Small intestine (tissue), 7 donors: ENCODE data around the gene SLC27A1. TPM values are rescaled to one million over a fixed set of nuclear protein-coding genes. Genes with fewer than 3 reads are reported as not detected.
"Not testable (repeated sequence)": the region's sequence is repeated elsewhere in the genome, so short reads cannot be mapped to it uniquely, and the experiment has no call there.

Source experiments
- DNase-seq, 2 donors: peaks; one replicate each; pipeline versions ENCODE4 v3.0.0 to v3.0.0-alpha.2; 2013
- FAIRE-seq: peaks from 2 replicates; lab custom pipeline; 2012; peaks lifted over from hg19 to GRCh38; lab: Jason Lieb, UNC
- H3K27ac ChIP-seq, 3 donors: one replicate each; pipeline ENCODE4 v1.5.1; 2013; ENCODE audit warnings: low read length in 2 of 3, mild to moderate bottlenecking in 2 of 3, control low read depth in 1 of 3, inconsistent platforms in 1 of 3, low read depth in 1 of 3, moderate library complexity in 1 of 3
- H3K27me3 ChIP-seq, 3 donors: one replicate each; pipeline ENCODE4 v1.6.1; 2013; ENCODE audit warnings: low read length in 3 of 3, inconsistent platforms in 1 of 3; ENCODE audit not compliant: control insufficient read depth in 3 of 3, insufficient read depth in 3 of 3
- H3K36me3 ChIP-seq, 3 donors: one replicate each; pipeline ENCODE4 v1.6.1; 2013; ENCODE audit warnings: low read length in 3 of 3, inconsistent platforms in 1 of 3, low read depth in 1 of 3, mild to moderate bottlenecking in 1 of 3, moderate library complexity in 1 of 3; ENCODE audit not compliant: control insufficient read depth in 3 of 3, insufficient read depth in 2 of 3
- H3K4me1 ChIP-seq, 3 donors: one replicate each; pipeline ENCODE4 v1.6.1; 2013; ENCODE audit warnings: low read length in 2 of 3, inconsistent platforms in 1 of 3, low read depth in 1 of 3, mild to moderate bottlenecking in 1 of 3, moderate library complexity in 1 of 3; ENCODE audit not compliant: control insufficient read depth in 3 of 3, insufficient read depth in 2 of 3
- H3K4me3 ChIP-seq, 3 donors: one replicate each; pipeline ENCODE4 v1.5.1; 2013; ENCODE audit warnings: low read length in 3 of 3, control low read depth in 1 of 3, inconsistent platforms in 1 of 3, low read depth in 1 of 3, mild to moderate bottlenecking in 1 of 3, moderate library complexity in 1 of 3
- H3K9me3 ChIP-seq, 2 donors: one replicate each; pipeline ENCODE4 v1.6.1; 2013; ENCODE audit warnings: low read depth in 1 of 2, low read length in 1 of 2; ENCODE audit not compliant: control insufficient read depth in 2 of 2, insufficient read depth in 1 of 2
- whole genome bisulfite sequencing, 3 donors: extraction: QIAGEN DNeasy Blood & Tissue Kit; methylation state at CpG; one replicate each; pipeline ENCODE4 v1.1.7; 2013; 5-methylcytosine and 5-hydroxymethylcytosine counted together
- polyA plus RNA-seq, 4 donors: library from polyadenylated mRNA; stranded (reverse) in 3 of 4; unstranded in 1 of 4; fragments of 200-250 nt in 3 of 4; fragments of 120-200 nt in 1 of 4; gene quantifications; one replicate each; pipeline versions ENCODE4 v1.2.1 to v1.2.3, GENCODE V29; 2013
- donor health status: healthy with polysubstance abuse.
- donor health status: control.
- donor health status: control.
- donor health status: Bipolar disorder and iron deficiency.
- donor health status: healthy.

The SLC27A1 gene
- polyA plus RNA-seq, 4 donors, result 0.22 to 5.5 (median 3.1) TPM

DNA sequence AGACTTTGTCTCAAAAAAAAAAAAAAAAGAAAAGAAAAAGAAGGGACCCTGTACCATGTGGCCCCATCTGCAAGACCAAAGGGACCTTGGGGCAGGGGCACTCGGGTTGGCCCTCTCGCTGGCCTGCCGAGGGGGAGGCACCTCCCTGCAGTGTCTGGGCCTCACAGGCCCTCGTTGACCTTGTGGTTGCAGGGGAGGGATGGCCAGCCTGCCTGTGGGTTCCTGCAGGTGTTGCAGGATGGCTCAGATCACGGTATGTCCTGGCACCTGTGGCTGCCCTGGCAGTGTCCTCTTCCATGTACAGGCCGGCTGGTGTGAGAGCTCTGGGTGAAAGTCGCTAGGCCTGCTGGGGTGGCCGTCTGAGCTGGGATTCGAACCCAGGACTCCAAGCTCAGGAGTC lies 36.4 kb downstream of the SLC27A1 start:
- Histone ChIP-seq H3K4me3 (no peak overlapping the region), H3K27ac (no peak overlapping the region), H3K27me3 (no peaks in the 10 kb centered on the region), H3K4me1 (peaks cover 0 to 7% (median 6%) of the 10 kb centered on the region in 3 donors), H3K36me3 (peaks cover 0 to 40% (median 0%) of the 10 kb centered on the region in 3 donors), H3K9me3 (no peaks in the 10 kb centered on the region)
- DNase-seq, result no peak
- no peak for FAIRE-seq
- 78 to 83% (median 82%) methylated on average over 9 of the region's 9 CpGs for WGBS, 3 donors

DNA sequence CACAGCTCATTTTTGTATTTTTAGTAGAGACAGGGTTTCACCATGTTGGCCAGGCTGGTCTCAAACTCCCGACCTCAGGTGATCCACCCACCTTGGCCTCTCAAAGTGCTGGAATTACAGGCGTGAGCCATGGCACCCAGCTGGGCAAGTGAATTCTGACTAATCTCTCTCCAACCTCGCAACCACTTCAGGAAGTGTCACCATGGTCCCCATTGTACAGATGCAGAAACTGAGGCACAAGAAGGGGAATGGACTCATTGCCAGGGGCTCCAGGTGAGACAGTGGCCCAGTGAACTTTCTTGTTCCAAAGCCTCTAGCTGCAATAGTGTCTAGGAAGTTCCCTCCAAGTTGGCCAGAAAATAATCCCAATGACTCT lies 38.2 kb downstream of the SLC27A1 start:
- Histone ChIP-seq H3K4me1 (peaks cover 0 to 13% (median 10%) of the 10 kb centered on the region in 3 donors), H3K36me3 (peaks cover 0 to 41% (median 0%) of the 10 kb centered on the region in 3 donors)
- not testable (repeated sequence) for H3K9me3 ChIP-seq, FAIRE-seq, H3K27me3 ChIP-seq, H3K4me3 ChIP-seq, DNase-seq, H3K27ac ChIP-seq
- WGBS, 3 donors, result 74 to 85% (median 79%) methylated on average over 3 of the region's 3 CpGs

DNA sequence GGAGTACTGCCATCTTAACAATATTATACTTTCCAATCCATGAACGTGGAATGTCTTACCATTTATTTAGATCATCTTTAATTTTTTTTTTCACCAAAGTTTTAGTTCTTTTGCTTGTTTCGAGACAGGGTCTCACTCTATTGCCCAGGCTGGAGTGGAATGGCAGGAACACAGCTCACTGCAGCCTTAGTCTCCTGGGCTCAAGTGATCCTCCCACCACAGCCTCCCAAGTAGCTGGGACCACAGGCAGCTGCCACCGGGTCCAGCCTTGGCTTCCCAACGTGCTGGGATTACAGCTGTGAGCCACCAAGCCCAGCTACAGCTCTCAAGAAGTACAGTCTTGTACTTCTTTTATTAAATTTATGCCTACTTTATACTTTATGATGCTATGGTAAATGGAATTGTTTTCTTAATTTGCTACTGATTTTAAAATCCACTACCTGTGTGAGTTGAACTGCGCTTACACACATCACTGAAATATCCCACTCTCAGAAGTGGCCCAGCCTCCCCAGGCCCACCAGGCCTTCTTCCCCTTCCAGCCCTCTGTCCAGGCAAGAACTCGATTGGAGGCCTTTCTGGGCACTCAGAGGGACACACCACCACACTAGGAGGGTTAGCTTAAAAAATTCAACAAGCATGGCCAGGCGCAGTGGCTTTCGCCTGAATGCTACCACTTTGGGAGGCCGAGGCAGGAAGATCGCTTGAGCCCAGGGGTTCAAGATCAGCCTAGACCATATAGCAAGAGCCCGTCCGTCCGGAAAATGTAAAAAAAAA lies 40.1 kb downstream of the SLC27A1 start:
- Histone ChIP-seq H3K36me3 (peaks cover 0 to 34% (median 0%) of the 10 kb centered on the region in 3 donors), H3K4me1 (peaks cover 0 to 13% (median 10%) of the 10 kb centered on the region in 3 donors), H3K9me3 (no peaks in the 10 kb centered on the region), H3K27ac (peak overlapping the region in 2 of 3 donors; percentile 48 to 97), H3K4me3 (peak overlapping the region; percentile 75 to 89 (median 80)), H3K27me3 (no peaks in the 10 kb centered on the region)
- WGBS, 3 donors, result 33 to 35% (median 35%) methylated on average over 13 of the region's 13 CpGs
- DNase-seq (no peak), FAIRE-seq (no peak)

DNA sequence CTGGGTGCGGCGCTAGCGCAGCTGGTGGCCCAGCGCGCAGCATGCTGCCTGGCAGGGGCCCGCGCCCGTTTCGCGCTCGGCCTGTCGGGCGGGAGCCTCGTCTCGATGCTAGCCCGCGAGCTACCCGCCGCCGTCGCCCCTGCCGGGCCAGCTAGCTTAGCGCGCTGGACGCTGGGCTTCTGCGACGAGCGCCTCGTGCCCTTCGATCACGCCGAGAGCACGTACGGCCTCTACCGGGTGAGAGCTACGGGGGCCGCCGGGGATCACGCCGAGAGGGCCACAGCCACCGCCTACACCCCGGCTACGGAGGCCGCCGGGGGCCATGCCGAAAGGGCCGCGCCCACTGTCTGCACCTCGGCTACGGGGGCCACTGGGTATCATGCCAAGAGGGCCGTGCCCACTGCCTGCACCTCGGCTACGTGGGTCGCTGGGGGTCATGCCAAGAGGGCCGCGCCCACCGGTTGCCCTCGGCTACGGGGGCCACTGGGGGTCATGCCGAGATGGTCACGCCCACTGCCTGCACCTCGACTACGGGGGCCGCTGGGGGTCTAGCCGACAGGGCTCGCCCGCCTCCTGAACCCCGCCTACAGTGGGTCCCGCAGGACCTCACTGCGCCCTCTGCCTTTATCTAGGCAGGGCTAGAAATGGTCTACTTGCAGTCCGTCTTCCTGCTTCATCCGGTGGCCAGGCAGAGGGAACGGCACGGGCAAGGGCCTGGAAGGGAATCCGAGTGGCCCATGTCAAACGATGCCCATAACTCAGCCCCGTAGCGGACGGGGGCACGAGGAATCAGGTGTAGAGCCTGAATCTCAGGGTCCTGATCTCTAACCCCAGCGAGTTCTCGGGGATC lies 41.6 kb downstream of the SLC27A1 start:
- DNase-seq, result peak; percentile 84 to 96
- Histone ChIP-seq H3K27ac (peak overlapping the region; percentile 97 to 100 (median 100)), H3K9me3 (peaks cover 0 to 3% of the 10 kb centered on the region in 2 donors), H3K27me3 (no peaks in the 10 kb centered on the region), H3K36me3 (peaks cover 0 to 31% (median 2%) of the 10 kb centered on the region in 3 donors), H3K4me3 (peak overlapping the region; percentile 75 to 89 (median 80)), H3K4me1 (peaks cover 0 to 13% (median 10%) of the 10 kb centered on the region in 3 donors)
- WGBS, 3 donors, result 0 to 1% (median 0%) methylated on average over 69 to 82 of the region's 82 CpGs
- no peak for FAIRE-seq

DNA sequence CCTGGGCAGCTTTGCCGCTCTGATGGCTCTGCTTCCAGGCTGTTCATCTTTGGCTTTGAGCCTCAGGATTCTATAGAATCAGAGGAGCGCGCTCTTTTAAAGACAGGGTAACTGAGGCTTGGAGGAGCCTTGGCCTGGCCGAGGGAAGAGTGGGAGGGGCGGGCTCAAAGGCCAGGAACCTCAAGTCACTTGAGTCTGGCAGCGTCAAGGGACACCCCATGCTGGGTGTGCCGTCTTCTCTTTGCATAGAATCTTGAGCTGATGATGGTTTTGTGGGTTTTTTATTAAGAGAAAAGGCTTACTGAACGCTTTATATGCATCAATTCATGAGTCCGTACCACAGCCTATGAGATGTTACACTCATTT lies 42.2 kb downstream of the SLC27A1 start:
- H3K36me3 ChIP-seq, result peaks cover 4 to 37% (median 6%) of the 10 kb centered on the region in 3 donors
- peaks cover 1 to 9% of the 10 kb centered on the region in 2 donors for H3K9me3 ChIP-seq
- H3K4me3 ChIP-seq, result peak overlapping the region; percentile 75 to 89 (median 80)
- FAIRE-seq (no peak), DNase-seq (peak in 1 of 2 donors; percentile 44)
- no peaks in the 10 kb centered on the region for H3K27me3 ChIP-seq
- peak overlapping the region; percentile 97 to 100 (median 100) for H3K27ac ChIP-seq
- WGBS, 3 donors, result 33 to 37% (median 33%) methylated on average over 9 of the region's 9 CpGs
- peaks cover 0 to 13% (median 10%) of the 10 kb centered on the region in 3 donors for H3K4me1 ChIP-seq

DNA sequence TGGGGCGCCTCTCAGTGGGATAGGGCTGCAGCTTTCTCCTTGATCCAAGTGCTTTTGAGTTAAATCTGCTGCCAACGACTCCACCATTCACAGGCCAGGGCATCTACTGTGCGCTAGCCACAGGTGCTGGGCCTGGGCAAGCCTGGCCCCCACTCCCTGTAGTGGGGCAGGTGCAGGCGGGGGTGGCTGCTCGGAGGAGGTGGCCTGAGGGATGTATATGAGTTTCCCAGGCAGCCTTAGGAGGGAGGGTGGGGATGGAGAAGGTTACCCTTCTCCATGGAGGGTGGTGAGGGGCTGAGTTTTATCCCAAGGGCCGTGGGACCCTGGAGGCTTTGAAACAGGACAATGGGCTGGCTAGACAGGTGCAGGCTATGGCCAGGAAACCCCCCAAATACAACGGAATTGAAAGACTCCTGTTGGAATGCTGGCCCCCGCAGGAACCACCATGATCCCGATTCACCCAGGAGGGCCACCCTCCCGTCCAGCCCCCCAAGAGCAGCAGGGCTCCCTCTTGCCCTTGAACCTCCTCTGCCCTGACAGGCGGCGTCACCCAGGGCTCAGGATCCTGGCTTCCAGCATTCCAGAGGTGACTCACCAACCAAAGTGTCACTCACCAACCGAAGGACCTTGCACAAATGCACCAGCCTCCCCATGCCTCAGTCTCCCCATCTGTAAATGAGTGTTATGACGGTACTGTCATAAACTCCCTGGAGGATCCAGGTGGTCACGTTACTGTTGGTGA lies 45.3 kb downstream of the SLC27A1 start:
- peaks cover 3 to 12% of the 10 kb centered on the region in 2 donors for H3K9me3 ChIP-seq
- H3K36me3 ChIP-seq, result peaks cover 7 to 40% (median 8%) of the 10 kb centered on the region in 3 donors
- WGBS, 3 donors, result 85 to 93% (median 89%) methylated on average over 15 of the region's 15 CpGs
- H3K27ac ChIP-seq, result no peak overlapping the region
- FAIRE-seq (no peak), DNase-seq (no peak)
- H3K4me3 ChIP-seq, result no peak overlapping the region
- H3K27me3 ChIP-seq, result no peaks in the 10 kb centered on the region
- peaks cover 0 to 7% (median 6%) of the 10 kb centered on the region in 3 donors for H3K4me1 ChIP-seq

DNA sequence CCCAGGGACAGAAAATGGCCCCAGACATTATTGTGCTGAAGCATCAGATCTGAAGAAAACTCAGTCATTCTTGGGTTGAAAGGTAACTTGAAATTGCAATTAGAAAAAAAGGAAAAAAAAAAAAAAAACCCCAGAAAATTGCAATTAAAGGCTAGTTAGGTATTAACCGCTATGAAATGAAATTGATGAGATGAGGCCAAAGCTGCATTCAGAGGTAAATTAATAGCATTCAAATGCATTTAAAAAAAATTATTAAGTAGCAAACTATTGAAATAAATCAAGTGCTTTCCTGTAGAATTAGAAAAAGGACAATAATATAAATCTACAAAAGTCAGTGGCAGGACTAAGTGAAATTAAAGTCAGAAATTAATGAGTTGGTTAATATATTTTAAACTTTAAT lies 47.6 kb downstream of the SLC27A1 start:
- FAIRE-seq, result no peak
- Histone ChIP-seq H3K27ac (no peak overlapping the region), H3K4me1 (peaks cover 0 to 2% (median 0%) of the 10 kb centered on the region in 3 donors), H3K9me3 (peaks cover 3 to 14% of the 10 kb centered on the region in 2 donors), H3K4me3 (no peak overlapping the region), H3K36me3 (peaks cover 7 to 56% (median 12%) of the 10 kb centered on the region in 3 donors), H3K27me3 (no peaks in the 10 kb centered on the region)
- WGBS, 3 donors, result 98 to 100% (median 100%) methylated on average over 1 of the region's 1 CpG
- no peak for DNase-seq
